H9 (cell line): Measurements from ENCODE around the gene HAGH. TPM values are rescaled to one million over a fixed set of nuclear protein-coding genes. Genes with fewer than 3 reads are reported as not detected.
A peak's percentile ranks its signal among the peaks of the same experiment; 100 is the strongest.

Experiments
- DNase-seq: peaks from one replicate; pipeline ENCODE4 v3.0.0-alpha.2; 2017
- H2AFZ ChIP-seq: one replicate; pipeline ENCODE4 v1.6.1; 2013; ENCODE audit warnings: mild to moderate bottlenecking, low read length, control low read depth, moderate library complexity
- H2AK5ac ChIP-seq: 2 replicates; pipeline ENCODE4 v1.6.1; 2013; ENCODE audit warnings: low read length, control low read depth, mixed read lengths; ENCODE audit not compliant: insufficient read length
- H2BK120ac ChIP-seq: one replicate; pipeline ENCODE4 v1.6.1; 2013; ENCODE audit warnings: low read depth, mild to moderate bottlenecking, low read length, control low read depth, inconsistent platforms; ENCODE audit not compliant: poor library complexity, severe bottlenecking
- H2BK12ac ChIP-seq: 2 replicates; pipeline ENCODE4 v1.6.1; 2013; ENCODE audit warnings: low read length, control low read depth, mixed read lengths, low read depth; ENCODE audit not compliant: insufficient read length
- H2BK15ac ChIP-seq: 2 replicates; pipeline ENCODE4 v1.6.1; 2013; ENCODE audit warnings: low read depth, low read length, control low read depth
- H2BK20ac ChIP-seq: one replicate; pipeline ENCODE4 v1.6.1; 2013; ENCODE audit warnings: low read depth, mild to moderate bottlenecking, low read length, control low read depth, inconsistent platforms; ENCODE audit not compliant: poor library complexity, severe bottlenecking
- H2BK5ac ChIP-seq: 2 replicates; pipeline ENCODE4 v1.6.1; 2013; ENCODE audit warnings: low read length, control low read depth, mixed read lengths; ENCODE audit not compliant: insufficient read length
- H3K14ac ChIP-seq: 2 replicates; pipeline ENCODE4 v1.6.1; 2013; ENCODE audit warnings: low read length, control low read depth; ENCODE audit not compliant: insufficient read depth
- H3K18ac ChIP-seq: 2 replicates; pipeline ENCODE4 v1.6.1; 2013; ENCODE audit warnings: low read depth, mild to moderate bottlenecking, mixed read lengths, low read length, control low read depth; ENCODE audit not compliant: insufficient read length
- H3K23ac ChIP-seq: 2 replicates; pipeline ENCODE4 v1.6.1; 2013; ENCODE audit warnings: low read length, control low read depth, mixed read lengths, low read depth; ENCODE audit not compliant: insufficient read length
- H3K23me2 ChIP-seq: 2 replicates; pipeline ENCODE4 v1.6.1; 2013; ENCODE audit warnings: low read depth, mild to moderate bottlenecking, mixed read lengths, low read length, control low read depth; ENCODE audit not compliant: insufficient read length, poor library complexity, severe bottlenecking
- H3K27ac ChIP-seq: 2 replicates; pipeline ENCODE4 v1.5.1; 2013; ENCODE audit warnings: low read length, control low read depth, mixed read lengths, low read depth; ENCODE audit not compliant: insufficient read length
- H3K27me3 ChIP-seq: 2 replicates; pipeline ENCODE4 v1.6.1; 2013; ENCODE audit warnings: low read length, control low read depth, inconsistent platforms; ENCODE audit not compliant: insufficient read depth
- H3K4ac ChIP-seq: 2 replicates; pipeline ENCODE4 v1.6.1; 2013; ENCODE audit warnings: low read depth, mild to moderate bottlenecking, control low read depth, inconsistent platforms, low read length, moderate library complexity
- H3K4me1 ChIP-seq: 2 replicates; pipeline ENCODE4 v1.6.1; 2013; ENCODE audit warnings: low read length, control low read depth, inconsistent platforms; ENCODE audit not compliant: insufficient read depth
- H3K4me2 ChIP-seq: 2 replicates; pipeline ENCODE4 v1.6.1; 2013; ENCODE audit warnings: low read length, control low read depth, mixed read lengths; ENCODE audit not compliant: insufficient read length, insufficient read depth
- H3K56ac ChIP-seq: 2 replicates; pipeline ENCODE4 v1.6.1; 2013; ENCODE audit warnings: low read depth, mild to moderate bottlenecking, mixed read lengths, low read length, control low read depth; ENCODE audit not compliant: insufficient read length
- H3K79me1 ChIP-seq: 2 replicates; pipeline ENCODE4 v1.6.1; 2013; ENCODE audit warnings: low read depth, mild to moderate bottlenecking, moderate library complexity, low read length, control low read depth, inconsistent platforms; ENCODE audit not compliant: insufficient read depth, poor library complexity, severe bottlenecking
- H3K79me2 ChIP-seq: 2 replicates; pipeline ENCODE4 v1.6.1; 2013; ENCODE audit warnings: low read length, control low read depth, inconsistent platforms; ENCODE audit not compliant: insufficient read depth
- H3K9ac ChIP-seq: 2 replicates; pipeline ENCODE4 v1.6.1; 2013; ENCODE audit warnings: low read length, control low read depth, mixed read lengths; ENCODE audit not compliant: insufficient read length; ENCODE audit errors: extremely low read depth
- H3K9me3 ChIP-seq: one replicate; pipeline ENCODE4 v1.6.1; 2013; ENCODE audit warnings: low read depth, low read length, inconsistent platforms; ENCODE audit not compliant: control insufficient read depth
- H3T11ph ChIP-seq: one replicate; pipeline ENCODE4 v1.6.1; 2013; ENCODE audit warnings: mild to moderate bottlenecking, low read length, control low read depth, inconsistent platforms
- H4K20me1 ChIP-seq: one replicate; pipeline ENCODE4 v1.6.1; 2013; ENCODE audit not compliant: control insufficient read depth, insufficient read length, insufficient read depth
- H4K5ac ChIP-seq: 2 replicates; pipeline ENCODE4 v1.6.1; 2013; ENCODE audit warnings: low read depth, mild to moderate bottlenecking, mixed read lengths, low read length, control low read depth; ENCODE audit not compliant: insufficient read length
- H4K8ac ChIP-seq: replicated peaks from 2 replicates; pipeline ENCODE4 v1.6.1; 2013; ENCODE audit warnings: low read length, control low read depth, mixed read lengths, low read depth; ENCODE audit not compliant: insufficient read length
- H4K91ac ChIP-seq: 2 replicates; pipeline ENCODE4 v1.6.1; 2013; ENCODE audit warnings: low read depth, mild to moderate bottlenecking, moderate library complexity, mixed read lengths, low read length, control low read depth; ENCODE audit not compliant: insufficient read length
- H3K27ac Mint-ChIP-seq, 3 experiments: 2 replicates in 2 of 3; 3 replicates in 1 of 3; pipeline ENCODE4 v1.8.0; 2020 to 2021; ENCODE audit warnings: mixed read lengths in 3 of 3, mild to moderate bottlenecking in 1 of 3, moderate library complexity in 1 of 3
- H3K27me3 Mint-ChIP-seq: 2 replicates; pipeline ENCODE4 v1.8.0; 2021; ENCODE audit warnings: low read depth, mild to moderate bottlenecking, moderate library complexity, mixed read lengths
- H3K36me3 Mint-ChIP-seq, 3 experiments: 2 replicates in 2 of 3; 3 replicates in 1 of 3; pipeline ENCODE4 v1.8.0; 2020 to 2021; ENCODE audit warnings: low read depth in 3 of 3, mixed read lengths in 3 of 3; ENCODE audit not compliant: insufficient read depth in 1 of 3
- H3K4me1 Mint-ChIP-seq, 2 experiments: 2 replicates each; pipeline ENCODE4 v1.8.0; 2020; ENCODE audit warnings: mixed read lengths in 2 of 2
- H3K4me3 Mint-ChIP-seq, 2 experiments: 2 replicates in 1 of 2; 3 replicates in 1 of 2; pipeline ENCODE4 v1.8.0; 2020 to 2021; ENCODE audit warnings: mild to moderate bottlenecking in 2 of 2, mixed read lengths in 2 of 2, moderate library complexity in 1 of 2
- H3K9me3 Mint-ChIP-seq, 2 experiments: 2 replicates in 1 of 2; 3 replicates in 1 of 2; pipeline ENCODE4 v1.8.0; 2020; ENCODE audit warnings: mild to moderate bottlenecking in 2 of 2, mixed read lengths in 2 of 2, moderate library complexity in 1 of 2
- WGBS: extraction: QIAGEN DNeasy Blood & Tissue Kit; methylation state at CpG from one replicate; pipeline ENCODE4 v1.1.7; 2013; ENCODE audit warnings: missing lambda C conversion rate, low lambda C conversion rate, mixed read lengths; ENCODE audit not compliant: insufficient read length; ENCODE audit errors: extremely low coverage; 5-methylcytosine and 5-hydroxymethylcytosine counted together
- total RNA-seq: library from RNA; stranded (reverse); gene quantifications from 2 replicates; pipeline ENCODE4 v1.2.1, GENCODE V29; 2021
- TF ChIP-seq, protein P1 (sequence below): fragments of 200-600 bp; sonication (generic); conservative IDR thresholded peaks from 3 replicates; pipeline ENCODE4 v1.8.0; 2021; ENCODE audit warnings: antibody characterized with exemption, mild to moderate bottlenecking

HAGH gene
- total RNA-seq, 1 experiment from 2014 or later = 30.0 TPM

DNA sequence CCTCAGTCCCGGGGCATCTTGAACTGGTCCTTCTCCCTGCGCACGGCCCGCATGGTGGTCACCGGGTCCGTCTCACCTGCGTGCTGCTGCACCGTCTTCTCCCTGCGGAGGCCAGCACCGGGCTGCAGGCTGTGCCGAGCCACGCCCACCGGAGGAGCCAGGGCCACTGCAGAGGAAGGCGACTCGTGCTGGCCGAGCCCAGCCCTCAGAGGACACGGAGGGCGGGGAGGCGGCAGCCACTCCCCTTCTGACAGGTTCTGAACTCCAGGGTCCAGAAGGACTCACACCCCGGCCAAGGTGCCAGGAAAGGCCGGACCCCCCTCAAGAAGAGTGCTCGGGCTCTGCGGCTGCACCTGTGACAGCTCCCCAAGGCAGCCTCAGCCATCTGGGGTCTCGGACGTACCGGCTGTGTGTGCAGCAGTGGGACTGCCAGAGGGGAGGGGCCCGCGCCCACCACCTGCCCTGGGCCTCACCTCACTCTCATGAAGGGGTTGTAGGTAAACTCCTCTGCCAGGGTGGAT is 17.3 kb downstream of the HAGH start:
- Histone ChIP-seq H2BK20ac (no peak overlapping the region), H2BK5ac (no peak overlapping the region), H2BK120ac (no peak overlapping the region), H2BK15ac (no peak overlapping the region), H3K23ac (no peak overlapping the region), H3K27me3 (no peaks in the 10 kb centered on the region), H4K5ac (no peak overlapping the region), H3K27ac (no peak overlapping the region), H3K79me2 (no peaks in the 10 kb centered on the region), H3K56ac (no peak overlapping the region), H3K4me2 (no peak overlapping the region), H3K23me2 (no peaks in the 10 kb centered on the region), H4K8ac (no peak overlapping the region), H3K9ac (no peak overlapping the region), H3K4me1 (no peaks in the 10 kb centered on the region), H3K79me1 (no peaks in the 10 kb centered on the region), H2AK5ac (no peak overlapping the region), H2AFZ (no peak overlapping the region), H4K91ac (no peak overlapping the region), H3K9me3 (no peaks in the 10 kb centered on the region), H3T11ph (no peak overlapping the region), H3K18ac (no peak overlapping the region), H3K14ac (no peak overlapping the region; the same call in 1 of the 2 replicates), H2BK12ac (no peak overlapping the region), H3K4ac (no peak overlapping the region), H4K20me1 (no peaks in the 10 kb centered on the region)
- peaks cover 15 to 37% (median 16%) of the 10 kb centered on the region in 3 experiments; a peak in 6 of 7 replicates for H3K36me3 Mint-ChIP-seq
- DNase-seq = peak; percentile 90
- H3K27ac Mint-ChIP-seq = no peak overlapping the region
- no peaks in the 10 kb centered on the region for H3K27me3 Mint-ChIP-seq
- no peak overlapping the region for H3K4me3 Mint-ChIP-seq
- peaks cover 0 to 3% of the 10 kb centered on the region in 2 experiments; a peak in 2 of 4 replicates for H3K4me1 Mint-ChIP-seq
- peaks cover 2 to 4% of the 10 kb centered on the region in 2 experiments; a peak in 2 of 5 replicates for H3K9me3 Mint-ChIP-seq
- WGBS = no CpG with 5 or more reads among the region's 28 CpGs
- TF ChIP-seq, protein P1, sequence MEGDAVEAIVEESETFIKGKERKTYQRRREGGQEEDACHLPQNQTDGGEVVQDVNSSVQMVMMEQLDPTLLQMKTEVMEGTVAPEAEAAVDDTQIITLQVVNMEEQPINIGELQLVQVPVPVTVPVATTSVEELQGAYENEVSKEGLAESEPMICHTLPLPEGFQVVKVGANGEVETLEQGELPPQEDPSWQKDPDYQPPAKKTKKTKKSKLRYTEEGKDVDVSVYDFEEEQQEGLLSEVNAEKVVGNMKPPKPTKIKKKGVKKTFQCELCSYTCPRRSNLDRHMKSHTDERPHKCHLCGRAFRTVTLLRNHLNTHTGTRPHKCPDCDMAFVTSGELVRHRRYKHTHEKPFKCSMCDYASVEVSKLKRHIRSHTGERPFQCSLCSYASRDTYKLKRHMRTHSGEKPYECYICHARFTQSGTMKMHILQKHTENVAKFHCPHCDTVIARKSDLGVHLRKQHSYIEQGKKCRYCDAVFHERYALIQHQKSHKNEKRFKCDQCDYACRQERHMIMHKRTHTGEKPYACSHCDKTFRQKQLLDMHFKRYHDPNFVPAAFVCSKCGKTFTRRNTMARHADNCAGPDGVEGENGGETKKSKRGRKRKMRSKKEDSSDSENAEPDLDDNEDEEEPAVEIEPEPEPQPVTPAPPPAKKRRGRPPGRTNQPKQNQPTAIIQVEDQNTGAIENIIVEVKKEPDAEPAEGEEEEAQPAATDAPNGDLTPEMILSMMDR = peak; percentile 30; the same call in 1 of the 3 replicates
